Sigmoid colon (tissue), 4 donors: Measurements from ENCODE around the gene KLRF2.

Source experiments
- CTCF ChIP-seq, 4 experiments: fragments of 450-650 bp in 3 of 4; fragments of 200-600 bp in 1 of 4; IDR thresholded peaks; one replicate each; pipeline ENCODE4 v1.5.1; 2016 to 2019; ENCODE audit warnings: antibody characterized with exemption in 4 of 4, mild to moderate bottlenecking in 3 of 4, moderate library complexity in 2 of 4
- EP300 ChIP-seq, 4 donors: sonication (generic); formaldehyde crosslinking; IDR thresholded peaks; one replicate each; pipeline ENCODE4 v1.6.1; 2017; ENCODE audit warnings: antibody characterized with exemption in 4 of 4
- POLR2A ChIP-seq, 2 donors: fragments of 450-650 bp; IDR thresholded peaks; one replicate each; pipeline ENCODE4 v1.6.1; 2016; ENCODE audit warnings: antibody characterized with exemption in 2 of 2, mild to moderate bottlenecking in 2 of 2, moderate library complexity in 2 of 2
- POLR2AphosphoS5 ChIP-seq, 4 donors: sonication (generic); formaldehyde crosslinking; IDR thresholded peaks; one replicate each; pipeline ENCODE4 v1.6.1; 2017; ENCODE audit warnings: antibody characterized with exemption in 4 of 4

- TF ChIP-seq POLR2A (IDR thresholded peaks at IDR 0.05) (no peak), CTCF (IDR thresholded peaks at IDR 0.05) (no peak), EP300 (IDR thresholded peaks at IDR 0.05) (no peak), POLR2AphosphoS5 (IDR thresholded peaks at IDR 0.05) (no peak)
Measured at GRCh38 chr12:9867531-9867930, 13.8 kb upstream of the KLRF2 start.
